ENCODE results near the gene METTL2B. TPM values are rescaled to one million over a fixed set of nuclear protein-coding genes. Genes with fewer than 3 reads are reported as not detected.

The METTL2B gene, protein sequence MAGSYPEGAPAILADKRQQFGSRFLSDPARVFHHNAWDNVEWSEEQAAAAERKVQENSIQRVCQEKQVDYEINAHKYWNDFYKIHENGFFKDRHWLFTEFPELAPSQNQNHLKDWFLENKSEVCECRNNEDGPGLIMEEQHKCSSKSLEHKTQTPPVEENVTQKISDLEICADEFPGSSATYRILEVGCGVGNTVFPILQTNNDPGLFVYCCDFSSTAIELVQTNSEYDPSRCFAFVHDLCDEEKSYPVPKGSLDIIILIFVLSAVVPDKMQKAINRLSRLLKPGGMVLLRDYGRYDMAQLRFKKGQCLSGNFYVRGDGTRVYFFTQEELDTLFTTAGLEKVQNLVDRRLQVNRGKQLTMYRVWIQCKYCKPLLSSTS
- total RNA-seq: 10 to 100 TPM; 20.6 to 32.6 TPM

GRCh38 chr7:128476402-128477335 lies at the start of gene METTL2B:
METTL2B (plus strand) TSS chr7:128476748; CDS start chr7:128476766, 18 bp downstream.

GRCh38 chr7:128455543-128456254 lies 20.8 kb upstream of the METTL2B start, which contains the start of gene HILPDA:
HILPDA (plus strand) TSS chr7:128455878; CDS start chr7:128457269, 1,391 bp downstream.

Small RNAs within 50 kb of the gene (small RNA-seq; reads per million reads assigned to genes)
- gene AC010655.1 (0 reads per million in 2 donors), gene AC010655.2 (0 reads per million in 2 donors), gene RF00017 (0 reads per million in 2 donors), gene RNU7-54P (0 reads per million in 2 donors)

Other genes starting within 250 kb of the METTL2B start
- under 1 TPM in 1 of 2 donors, not detected in 1; under 0.01 TPM for gene LEP, start 235.5 kb upstream of the METTL2B start, total RNA-seq
- gene RBM28, start 132.8 kb upstream of the METTL2B start, total RNA-seq: 10 to 100 TPM; 17.0 to 18.9 TPM
- 1 to 10 TPM in 1 of 2 donors, under 1 TPM in 1; 1.00 to 2.1 TPM for gene PRRT4, start 115.1 kb upstream of the METTL2B start, total RNA-seq
- gene IMPDH1, start 66.8 kb upstream of the METTL2B start, total RNA-seq: 10 to 100 TPM; 42.3 to 58.9 TPM
- 1 to 10 TPM; 4.8 to 9.0 TPM for gene HILPDA, start 20.9 kb upstream of the METTL2B start, total RNA-seq
- gene GARIN1A, start 195.5 kb downstream of the METTL2B start, total RNA-seq: 1 to 10 TPM in 1 of 2 donors, under 1 TPM in 1; 1.00 to 1.4 TPM

Measured in melanocyte of skin (primary cell).